ENCODE results near the gene MOB1A. TPM values are rescaled to one million over a fixed set of nuclear protein-coding genes. Genes with fewer than 3 reads are reported as not detected.

The MOB1A gene
- total RNA-seq, 4 donors from 2014 or later, result 92.4 to 117 (median 106) TPM

- intact Hi-C loops (cut with DNase I), result no loop called here
- WGBS, 2 donors, result 96 to 99% methylated on average over 8 of the region's 8 CpGs
- Histone ChIP-seq H3K4me1 (no peaks in the 10 kb centered on the region), H3K9me3 (no peaks in the 10 kb centered on the region), H3K36me3 (no peaks in the 10 kb centered on the region), H3K4me3 (replicated peaks in 1 of 3) (no peak overlapping the region), H3K27me3 (no peaks in the 10 kb centered on the region), H3K27ac (no peak overlapping the region)
- TF ChIP-seq CTCF (IDR thresholded peaks at IDR 0.05) (no peak), POLR2A (IDR thresholded peaks at IDR 0.05) (no peak)
- DNase-seq, result no peak
Observed at GRCh38 chr2:74223941-74224770, 45.5 kb upstream of the MOB1A start.

- 95% methylated on average over 6 of the region's 6 CpGs for WGBS, 2 donors
- TF ChIP-seq POLR2A (IDR thresholded peaks at IDR 0.05) (no peak), CTCF (IDR thresholded peaks at IDR 0.05) (no peak)
- DNase-seq, result no peak
Observed at GRCh38 chr2:74222300-74222650, 43.6 kb upstream of the MOB1A start.

GRCh38 chr2:74221604-74222299 is 43.1 kb upstream of the MOB1A start:
- Histone ChIP-seq H3K4me3 (replicated peaks in 1 of 3) (no peak overlapping the region), H3K36me3 (no peaks in the 10 kb centered on the region), H3K4me1 (no peaks in the 10 kb centered on the region), H3K27ac (no peak overlapping the region), H3K27me3 (no peaks in the 10 kb centered on the region), H3K9me3 (no peaks in the 10 kb centered on the region)
- TF ChIP-seq POLR2A (IDR thresholded peaks at IDR 0.05) (no peak), CTCF (IDR thresholded peaks at IDR 0.05) (no peak)
- no peak for DNase-seq
- intact Hi-C loops (cut with DNase I), result no loop called here
- WGBS, 2 donors, result 93 to 98% methylated on average over 5 to 6 of the region's 6 CpGs

More at GRCh38 chr2:74222300-74222650, 43.6 kb upstream of the MOB1A start:
- Histone ChIP-seq H3K36me3 (no peaks in the 10 kb centered on the region), H3K4me3 (replicated peaks in 1 of 3) (no peak overlapping the region), H3K4me1 (no peaks in the 10 kb centered on the region), H3K27ac (no peak overlapping the region), H3K9me3 (no peaks in the 10 kb centered on the region), H3K27me3 (no peaks in the 10 kb centered on the region)
- intact Hi-C loops (cut with DNase I), result no loop called here

GRCh38 chr2:74221091-74221490 is 42.4 kb upstream of the MOB1A start:
- DNase-seq, result no peak
- Histone ChIP-seq H3K27me3 (no peaks in the 10 kb centered on the region), H3K9me3 (no peaks in the 10 kb centered on the region), H3K27ac (no peak overlapping the region), H3K4me1 (no peaks in the 10 kb centered on the region), H3K36me3 (no peaks in the 10 kb centered on the region), H3K4me3 (replicated peaks in 1 of 3) (no peak overlapping the region)
- intact Hi-C loops (cut with DNase I), result no loop called here
- WGBS, 2 donors, result 96 to 97% methylated on average over 6 of the region's 6 CpGs
- TF ChIP-seq POLR2A (IDR thresholded peaks at IDR 0.05), result no peak
- TF ChIP-seq CTCF (IDR thresholded peaks at IDR 0.05), result no peak
